Inflammatory macrophage (primary cell): ENCODE measurements around the gene CCR1.

Experiments
- DNase-seq, 2 donors: peaks; one replicate each; pipeline ENCODE4 v3.0.0-alpha.2; 2020 to 2022

Gene CCR1

DNA sequence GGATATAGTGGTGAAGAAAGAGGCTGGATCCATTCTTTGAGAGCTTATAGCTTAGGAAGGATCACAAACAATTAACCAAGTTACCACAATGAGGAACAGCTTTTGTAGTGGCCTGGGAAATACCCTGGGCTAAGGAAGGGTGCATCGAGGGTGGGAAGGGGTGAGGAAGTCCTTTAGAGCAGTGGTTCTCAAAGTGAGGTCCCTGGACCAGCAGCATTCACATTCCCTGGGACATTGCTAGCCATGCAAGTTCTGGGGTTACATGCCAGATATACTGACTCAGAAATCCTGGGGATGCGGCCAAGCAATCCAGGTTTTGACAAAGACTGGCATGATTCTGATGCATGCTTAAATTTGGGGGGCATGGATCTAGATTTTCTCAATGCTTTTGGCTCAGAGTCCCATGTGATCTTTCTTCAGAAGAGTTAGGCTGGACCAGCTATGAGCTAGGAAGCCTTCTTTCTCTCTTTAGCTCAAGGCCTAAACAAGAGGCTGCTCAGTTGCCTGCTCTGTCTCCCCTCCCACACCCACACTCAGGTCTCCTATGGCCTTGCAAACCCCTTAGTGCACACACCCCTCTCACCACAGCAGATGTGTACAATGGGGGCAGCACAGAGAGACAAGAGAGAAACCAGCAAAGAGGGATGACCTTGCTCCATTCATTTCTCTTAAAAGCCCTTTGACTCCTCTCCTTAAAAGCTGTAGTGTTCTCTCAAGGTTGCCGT, 1.8 kb upstream of the CCR1 start:
- DNase-seq, result peak; percentile 58 to 75

GRCh38 chr3:46209053-46209452, 940 bp upstream of the CCR1 start:
- no peak for DNase-seq

DNA sequence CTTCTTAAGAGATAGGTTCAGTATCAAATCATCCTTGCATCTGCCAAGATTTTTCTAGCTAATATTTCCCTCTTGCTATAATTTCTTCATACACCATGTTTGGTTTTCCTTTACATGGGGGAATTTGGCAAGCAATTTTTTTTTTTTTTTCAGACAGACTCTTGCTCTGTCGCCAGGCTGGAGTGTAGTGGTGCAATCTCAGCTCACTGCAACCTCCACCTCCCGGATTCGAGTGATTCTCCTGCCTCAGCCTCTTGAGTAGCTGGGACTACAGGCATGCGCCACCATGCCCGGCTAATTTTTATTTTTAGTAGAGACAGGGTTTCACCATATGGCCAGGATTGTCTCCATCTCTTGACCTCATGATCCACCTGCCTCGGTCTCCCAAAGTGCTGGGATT, 599 bp downstream of the CCR1 start:
- DNase-seq, result peak; percentile 50 to 53

- peak; percentile 36 to 45 for DNase-seq
These were observed 1.7 kb downstream of the CCR1 start for GRCh38 chr3:46206282-46207015.

DNA sequence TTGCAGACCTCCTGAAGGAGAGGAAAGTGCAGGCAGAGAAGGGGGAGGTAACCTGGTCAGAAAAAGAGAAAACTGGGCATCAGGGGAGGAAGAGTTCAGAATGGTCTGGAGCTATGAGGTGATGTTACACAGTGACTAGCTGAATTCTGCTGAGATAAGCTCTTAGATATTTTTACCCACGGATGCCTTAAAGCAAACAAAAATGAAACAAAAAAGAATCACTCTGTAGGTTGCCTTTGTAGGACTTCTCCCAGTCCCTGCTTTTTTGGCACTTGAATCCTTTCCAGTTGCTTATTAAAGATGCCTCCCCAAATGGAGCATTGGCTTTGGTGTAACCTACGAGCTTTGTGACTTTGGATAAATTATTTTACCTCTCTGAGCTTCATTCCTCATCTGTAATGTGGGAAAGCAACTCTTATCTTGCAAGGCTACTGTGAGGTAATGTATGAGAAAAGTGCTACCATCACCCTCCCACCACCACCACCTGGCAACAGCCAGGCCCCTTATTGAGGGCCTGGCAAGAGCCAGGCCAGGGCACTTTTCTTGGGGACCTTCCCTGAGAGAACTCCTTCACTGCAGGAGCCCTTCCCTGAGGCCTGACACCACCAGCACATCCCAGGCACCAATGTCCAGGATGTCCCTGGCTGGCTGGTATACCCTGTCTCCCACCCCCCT, 2.7 kb downstream of the CCR1 start:
- DNase-seq, result no peak

- no peak for DNase-seq
These were observed 4.4 kb downstream of the CCR1 start for GRCh38 chr3:46203681-46204080.

GRCh38 chr3:46202535-46202934, 5.6 kb downstream of the CCR1 start:
- peak; percentile 59 to 69 for DNase-seq

- no peak for DNase-seq
These were observed 7.3 kb downstream of the CCR1 start for GRCh38 chr3:46200790-46201189.

GRCh38 chr3:46200211-46200610, 7.9 kb downstream of the CCR1 start:
- DNase-seq, result no peak

- no peak for DNase-seq
These were observed 11.7 kb downstream of the CCR1 start for GRCh38 chr3:46196261-46196957.

DNA sequence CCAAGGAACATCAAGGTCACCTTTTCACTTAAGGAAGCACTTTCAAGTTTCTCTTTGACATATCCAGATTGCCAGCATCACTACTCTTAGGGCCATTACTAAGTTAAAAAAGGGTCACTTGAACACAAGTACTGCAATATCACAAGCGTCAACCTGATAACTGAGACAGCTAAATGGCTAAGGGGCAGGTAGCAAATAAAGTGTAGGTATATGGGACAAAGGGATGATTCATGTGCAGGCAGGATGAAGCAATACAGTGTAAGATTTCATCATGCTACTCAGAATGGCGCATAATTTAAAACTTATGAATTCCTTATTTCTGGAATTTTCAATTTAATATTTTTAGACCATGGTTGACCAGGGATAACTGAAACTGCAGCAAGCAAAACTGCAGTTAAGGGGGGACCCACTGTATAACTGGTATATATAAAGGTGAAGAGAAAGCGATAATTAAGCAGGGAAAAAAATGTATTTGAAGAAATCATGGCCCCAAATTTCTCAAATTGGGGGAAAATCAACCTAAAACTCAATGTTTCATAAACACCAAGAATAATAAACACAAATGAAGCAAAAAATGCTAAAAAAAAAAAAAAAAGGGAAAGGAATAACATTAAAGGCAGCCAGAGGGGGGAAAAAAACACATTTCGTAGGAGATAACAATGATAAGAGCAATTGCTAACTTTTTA, 13.1 kb downstream of the CCR1 start:
- DNase-seq, result no peak

- DNase-seq, result peak; percentile 74 to 90
These were observed 14.7 kb downstream of the CCR1 start for GRCh38 chr3:46193436-46193835.

DNA sequence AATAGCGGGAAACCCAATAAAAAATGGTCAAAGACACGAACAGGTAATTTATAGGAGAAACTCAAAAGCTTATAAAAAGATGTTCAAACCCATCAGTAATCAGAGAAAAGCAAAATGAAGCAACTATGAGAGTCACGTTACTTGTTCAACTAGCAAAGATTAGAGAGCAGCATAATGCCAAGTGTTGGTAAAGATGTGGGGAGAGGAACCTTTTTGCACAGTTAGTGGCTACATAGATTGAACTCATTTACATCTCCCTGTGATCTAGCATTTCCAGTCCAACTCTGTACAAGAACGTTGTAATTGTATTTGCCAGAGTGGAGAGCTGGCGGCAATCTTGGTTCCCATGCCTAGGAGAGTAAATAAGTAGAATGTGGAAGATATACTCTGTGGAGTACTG, 15.2 kb downstream of the CCR1 start:
- DNase-seq, result no peak

DNA sequence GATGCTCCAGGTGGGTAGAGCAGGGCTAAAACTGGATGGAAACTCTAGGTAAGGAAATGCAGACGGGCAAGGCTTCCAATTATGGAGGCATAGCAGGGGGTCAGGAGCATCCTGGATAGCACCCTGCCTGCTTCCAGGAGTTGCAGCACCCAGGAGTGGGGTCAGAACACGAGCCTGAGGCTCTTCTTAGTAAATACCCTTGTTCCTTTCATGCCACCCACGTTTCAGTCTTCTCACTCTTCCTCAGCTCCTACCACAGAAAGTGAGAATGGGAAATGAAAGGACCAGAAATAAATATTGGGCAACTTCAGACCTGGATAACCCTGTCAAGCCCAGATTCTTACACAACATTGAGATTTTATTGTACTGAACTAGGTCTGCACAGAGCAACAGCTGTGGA, 16.4 kb downstream of the CCR1 start:
- peak; percentile 77 to 84 for DNase-seq

DNA sequence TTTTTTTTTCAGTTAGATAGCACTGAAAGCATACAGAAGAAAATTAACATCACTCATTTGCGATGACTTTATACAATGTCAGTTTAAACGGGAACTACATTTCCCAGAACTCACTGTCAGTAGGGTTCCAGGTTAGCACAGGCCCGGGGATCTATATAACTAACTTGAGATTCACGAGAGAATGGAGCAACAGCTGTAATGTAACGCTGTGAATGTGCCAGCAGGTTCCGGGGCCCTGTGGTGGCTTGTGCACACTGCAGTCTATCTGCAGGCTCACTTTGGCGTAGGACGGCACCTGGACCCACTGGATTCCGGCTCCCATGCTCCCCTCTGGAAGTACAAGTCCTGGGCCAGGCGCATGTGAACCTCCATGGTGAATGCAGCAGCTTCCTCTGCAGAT, 19.4 kb downstream of the CCR1 start:
- no peak for DNase-seq

- peak; percentile 84 to 90 for DNase-seq
These were observed 20.2 kb downstream of the CCR1 start for GRCh38 chr3:46187876-46188275.

- no peak for DNase-seq
These were observed 20.8 kb downstream of the CCR1 start for GRCh38 chr3:46187341-46187700.

GRCh38 chr3:46186471-46187340, 21.4 kb downstream of the CCR1 start:
- DNase-seq, result peak; percentile 55 to 65

- peak; percentile 44 to 60 for DNase-seq
These were observed 23.6 kb downstream of the CCR1 start for GRCh38 chr3:46184469-46184868.

DNA sequence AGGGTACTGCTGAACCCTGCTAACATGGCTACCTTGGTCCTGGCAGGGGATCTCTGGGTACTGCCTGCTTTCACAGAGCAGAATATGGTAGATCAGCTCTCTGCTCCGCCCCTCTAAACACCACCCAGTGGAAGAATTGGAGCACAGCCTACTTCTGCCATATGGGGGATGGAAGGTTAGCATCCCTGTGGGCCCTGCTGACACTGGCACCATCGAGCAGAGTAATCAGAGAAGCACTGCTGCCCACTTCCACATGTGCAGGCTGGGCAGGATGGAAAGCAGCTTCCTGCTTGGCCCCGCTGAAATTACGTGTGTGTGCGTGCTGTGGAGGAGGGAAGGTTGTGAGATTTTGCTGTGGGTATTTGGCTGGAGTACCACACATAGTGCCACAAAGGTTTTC, 24.8 kb downstream of the CCR1 start:
- DNase-seq, result peak; percentile 72 to 74

GRCh38 chr3:46168583-46169345, 39.3 kb downstream of the CCR1 start:
- no peak for DNase-seq
